ENCODE measurements around the gene HYAL4.

- TF ChIP-seq, protein P1, sequence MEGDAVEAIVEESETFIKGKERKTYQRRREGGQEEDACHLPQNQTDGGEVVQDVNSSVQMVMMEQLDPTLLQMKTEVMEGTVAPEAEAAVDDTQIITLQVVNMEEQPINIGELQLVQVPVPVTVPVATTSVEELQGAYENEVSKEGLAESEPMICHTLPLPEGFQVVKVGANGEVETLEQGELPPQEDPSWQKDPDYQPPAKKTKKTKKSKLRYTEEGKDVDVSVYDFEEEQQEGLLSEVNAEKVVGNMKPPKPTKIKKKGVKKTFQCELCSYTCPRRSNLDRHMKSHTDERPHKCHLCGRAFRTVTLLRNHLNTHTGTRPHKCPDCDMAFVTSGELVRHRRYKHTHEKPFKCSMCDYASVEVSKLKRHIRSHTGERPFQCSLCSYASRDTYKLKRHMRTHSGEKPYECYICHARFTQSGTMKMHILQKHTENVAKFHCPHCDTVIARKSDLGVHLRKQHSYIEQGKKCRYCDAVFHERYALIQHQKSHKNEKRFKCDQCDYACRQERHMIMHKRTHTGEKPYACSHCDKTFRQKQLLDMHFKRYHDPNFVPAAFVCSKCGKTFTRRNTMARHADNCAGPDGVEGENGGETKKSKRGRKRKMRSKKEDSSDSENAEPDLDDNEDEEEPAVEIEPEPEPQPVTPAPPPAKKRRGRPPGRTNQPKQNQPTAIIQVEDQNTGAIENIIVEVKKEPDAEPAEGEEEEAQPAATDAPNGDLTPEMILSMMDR (IDR thresholded peaks at IDR 0.05; ENCODE audit: low read depth, low read length, poor library complexity, severe bottlenecking): no peak
- TF ChIP-seq EZH2phosphoT487 (IDR thresholded peaks at IDR 0.05; ENCODE audit: borderline replicate concordance, low read length): no peak
Observed at GRCh38 chr7:123811056-123811455, 33.9 kb upstream of the HYAL4 start.

Data from DOHH2 (cell line).